ENCODE results near the gene TIMM23.
"Not testable (repeated sequence)": the region's sequence is repeated elsewhere in the genome, so short reads cannot be mapped to it uniquely, and the experiment has no call there.

DNA sequence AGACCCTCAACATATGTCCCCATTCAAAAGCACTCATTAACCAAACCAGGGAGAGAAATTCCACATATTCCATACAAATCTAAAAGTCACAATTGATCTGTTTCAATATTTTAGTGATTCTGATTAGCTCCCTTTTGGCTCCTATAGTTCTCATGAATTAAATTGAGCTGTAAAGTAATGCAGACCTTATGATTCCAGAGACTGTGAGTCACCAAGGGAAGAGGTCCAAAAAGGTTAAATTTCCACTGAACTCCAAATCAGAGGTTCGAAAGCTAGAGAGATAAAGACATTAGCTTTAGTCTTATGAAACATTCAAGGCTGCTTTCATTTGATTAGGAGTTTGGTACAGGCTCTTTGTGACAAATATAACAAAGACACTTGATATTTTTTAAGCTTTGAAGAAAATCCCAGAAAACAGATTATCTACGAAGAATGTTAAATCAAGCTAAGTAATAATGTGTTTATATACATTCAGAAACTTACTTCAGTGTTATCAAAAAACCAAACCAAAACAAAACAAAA, 33.1 kb upstream of the TIMM23 start:
- not testable (repeated sequence) for TF ChIP-seq POLR2A (IDR thresholded peaks at IDR 0.05); CTCF (IDR thresholded peaks at IDR 0.05 in 4 of 5, conservative IDR thresholded peaks at IDR 0.05 in 1 of 5)
